HG03097 (cell line): ENCODE data around the gene CCDC192.

ENCODE experiments used
- ATAC-seq: cut with Tn5 transposase; IDR thresholded peaks from one replicate; pipeline ENCODE4 v1.9.1; 2021; ENCODE audit not compliant: unreplicated experiment, low FRiP score

Gene CCDC192

GRCh38 chr5:127871503-127872153 lies 168.4 kb downstream of the CCDC192 start:
- no peak for ATAC-seq

DNA sequence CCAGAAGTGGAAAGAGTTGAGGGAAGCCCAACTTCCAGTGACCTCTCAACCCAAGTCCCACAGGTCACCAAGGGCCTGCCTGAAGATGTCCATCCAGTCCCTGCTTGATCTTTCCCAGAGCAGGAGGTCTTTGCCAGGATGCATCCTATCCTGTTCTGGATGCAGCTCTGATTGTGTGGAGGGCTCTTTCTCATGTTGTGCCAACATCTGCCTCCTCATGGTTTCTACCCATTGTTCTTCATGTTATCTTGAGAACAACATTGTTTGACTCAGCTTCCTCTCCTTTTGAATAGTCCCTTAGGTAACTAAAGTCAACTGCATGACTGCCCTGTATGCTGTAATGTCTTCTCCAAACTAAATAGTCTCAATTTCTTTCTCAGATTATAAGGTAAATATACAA lies 169.3 kb downstream of the CCDC192 start:
- no peak for ATAC-seq

DNA sequence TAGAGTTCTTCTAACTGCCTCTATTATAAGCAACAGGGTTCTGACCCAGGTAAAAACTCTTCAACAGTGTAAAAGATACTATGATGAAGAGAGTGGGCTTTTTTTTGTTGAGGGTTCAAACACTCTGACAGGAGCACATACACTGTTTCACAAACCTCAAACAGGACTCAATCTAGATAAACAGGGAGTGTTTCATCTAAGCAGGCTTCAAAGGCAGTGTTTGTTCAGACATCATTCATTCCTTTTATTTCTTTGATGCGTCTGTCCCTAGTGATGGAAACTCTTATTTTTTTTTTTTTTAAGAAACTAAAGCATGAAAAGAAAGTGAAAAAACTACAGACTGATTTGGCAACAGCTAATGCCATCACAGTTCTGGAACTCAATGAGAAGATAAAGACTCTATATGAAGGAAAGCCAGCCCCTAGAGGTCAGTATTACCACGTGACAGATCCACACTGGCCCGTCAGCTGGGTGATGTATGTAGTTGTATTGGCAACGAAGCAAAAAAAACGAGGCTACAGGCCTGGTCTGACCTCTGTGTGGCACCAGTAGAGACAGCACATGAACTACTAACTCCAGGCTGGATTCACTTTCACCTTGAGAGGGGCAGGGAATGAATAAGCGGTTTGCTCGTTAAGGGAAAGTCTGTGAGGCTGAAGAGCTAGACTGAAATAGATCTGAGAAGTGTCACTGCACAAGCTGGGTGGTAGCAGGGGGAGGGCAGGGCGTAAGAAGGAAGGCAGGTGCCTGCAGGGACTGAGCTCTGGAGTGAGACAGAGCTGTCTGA lies 172.2 kb downstream of the CCDC192 start:
- peak; percentile 89 for ATAC-seq

- ATAC-seq, result no peak
These were observed 173.2 kb downstream of the CCDC192 start for GRCh38 chr5:127876384-127876783.

DNA sequence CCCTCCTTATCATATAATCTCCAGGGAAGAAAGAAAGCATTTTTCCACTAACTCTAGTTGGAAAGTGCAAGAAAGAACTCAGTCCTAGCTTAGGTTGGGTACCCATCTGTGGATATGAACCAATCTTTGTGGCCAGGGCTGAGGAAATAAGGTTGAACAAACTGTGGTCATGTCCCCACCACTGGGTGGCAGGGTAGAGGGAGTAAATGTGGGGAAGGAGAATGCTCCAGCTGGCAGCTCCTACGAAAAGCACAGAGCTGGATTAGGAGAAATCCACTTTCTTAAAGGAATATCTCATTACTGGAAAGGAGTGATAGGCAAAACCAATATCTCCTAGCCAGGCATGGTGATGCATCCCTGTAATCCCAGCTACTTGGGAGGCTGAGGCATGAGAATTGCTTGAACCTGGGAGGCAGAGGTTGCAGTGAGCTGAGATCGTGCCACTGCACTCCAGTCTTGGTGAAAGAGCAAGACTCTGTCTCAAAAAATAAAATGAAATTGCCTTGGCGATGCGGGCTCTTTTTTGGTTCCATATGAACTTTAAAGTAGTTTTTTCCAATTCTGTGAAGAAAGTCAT lies 175.1 kb downstream of the CCDC192 start:
- no peak for ATAC-seq

- no peak for ATAC-seq
These were observed 181.2 kb downstream of the CCDC192 start for GRCh38 chr5:127884416-127884815.

DNA sequence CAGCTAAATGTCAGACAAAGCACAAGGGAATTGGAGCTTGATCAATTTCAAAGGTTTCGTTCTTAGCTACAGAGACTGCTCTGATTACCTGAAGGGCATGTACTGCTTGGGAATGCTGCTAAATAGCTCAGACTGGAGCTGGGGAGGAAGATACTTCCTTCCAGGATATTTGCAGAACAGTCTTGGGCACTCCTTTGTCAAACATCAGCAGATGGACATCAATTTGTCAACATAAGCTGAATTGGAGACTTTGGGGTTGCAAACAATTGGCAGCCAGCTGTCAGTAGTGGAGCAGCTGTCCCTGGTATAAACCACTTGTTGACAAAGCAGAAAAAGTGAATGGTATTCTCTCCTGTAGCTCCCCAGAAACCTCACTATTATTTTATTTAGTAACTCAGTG lies 182.0 kb downstream of the CCDC192 start:
- ATAC-seq, result no peak

DNA sequence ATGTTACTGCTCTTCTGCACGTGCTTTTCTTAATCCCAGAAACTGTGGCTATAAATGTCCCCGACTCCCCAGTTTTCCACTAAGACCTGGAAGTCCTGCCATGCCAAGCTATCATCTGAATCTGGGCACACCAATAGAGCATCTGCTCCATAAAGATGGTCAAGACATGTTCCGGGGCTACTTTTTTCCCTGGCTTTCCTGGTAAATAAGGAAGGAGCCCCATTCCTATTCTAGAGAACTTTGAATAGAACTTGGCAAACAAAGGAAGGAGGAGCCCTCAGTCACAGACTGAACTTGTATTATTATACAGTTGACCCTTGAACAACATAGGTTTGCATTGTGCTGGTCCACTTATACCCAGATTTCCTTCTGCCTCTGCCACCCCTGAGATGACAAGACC lies 182.9 kb downstream of the CCDC192 start:
- ATAC-seq, result no peak

DNA sequence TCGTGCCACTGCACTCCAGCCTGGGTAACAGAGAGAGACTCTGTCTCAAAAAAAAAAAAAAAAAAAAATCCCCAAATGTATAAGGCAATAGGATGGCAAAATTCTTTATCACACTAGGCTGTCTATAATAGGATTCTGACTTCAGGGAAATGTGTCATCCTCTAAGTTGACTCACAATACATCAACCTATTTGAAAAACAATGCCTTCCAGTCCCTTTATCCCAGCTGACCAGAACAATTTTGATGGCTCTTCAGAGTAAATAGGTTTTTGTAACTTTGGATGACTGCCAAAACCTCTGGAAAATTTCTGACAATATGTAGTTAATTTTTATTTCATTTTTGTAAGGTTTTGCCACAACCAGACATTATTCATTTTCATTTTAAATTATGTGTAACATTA lies 184.1 kb downstream of the CCDC192 start:
- ATAC-seq, result no peak

- no peak for ATAC-seq
These were observed 188.8 kb downstream of the CCDC192 start for GRCh38 chr5:127891942-127892341.

- ATAC-seq, result no peak
These were observed 189.4 kb downstream of the CCDC192 start for GRCh38 chr5:127892467-127893207.

DNA sequence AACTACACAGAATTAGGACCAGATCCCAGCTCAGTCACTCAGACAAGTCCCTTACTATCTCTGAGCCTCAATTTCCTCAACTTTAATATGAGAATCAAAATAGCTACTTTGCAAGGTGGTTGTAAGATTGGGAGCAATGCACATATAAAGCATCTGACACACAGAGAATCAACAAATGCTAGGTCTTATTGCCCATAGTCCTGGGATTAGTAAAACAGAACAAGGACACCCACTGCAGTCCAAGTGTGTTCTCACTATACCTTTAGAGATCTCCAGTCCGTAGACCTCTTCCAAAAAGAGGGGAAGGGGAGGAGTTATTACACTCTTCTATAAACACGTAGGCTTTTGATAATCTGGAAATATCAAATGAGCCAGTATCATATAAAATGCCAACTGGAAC lies 190.0 kb downstream of the CCDC192 start:
- no peak for ATAC-seq

DNA sequence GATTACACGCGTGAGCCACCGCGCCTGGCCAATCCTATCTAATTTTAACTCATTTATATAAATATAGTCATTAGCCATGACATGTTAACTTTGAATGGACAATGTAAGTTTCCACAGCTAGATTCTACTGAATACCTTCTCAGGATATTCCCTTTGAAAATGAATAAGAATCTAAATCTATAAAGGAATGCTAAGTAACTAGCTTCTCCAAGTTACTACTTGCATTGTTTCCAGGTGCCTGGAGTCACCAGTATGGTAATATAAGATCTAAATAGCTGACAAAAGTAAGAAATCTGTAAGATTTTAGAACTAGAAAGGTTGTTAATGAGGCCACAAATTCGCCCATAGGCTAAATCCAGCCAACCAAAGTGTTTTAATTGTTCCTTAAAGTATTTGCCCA lies 191.3 kb downstream of the CCDC192 start:
- ATAC-seq, result no peak

- ATAC-seq, result no peak
These were observed 195.5 kb downstream of the CCDC192 start for GRCh38 chr5:127898551-127899213.

DNA sequence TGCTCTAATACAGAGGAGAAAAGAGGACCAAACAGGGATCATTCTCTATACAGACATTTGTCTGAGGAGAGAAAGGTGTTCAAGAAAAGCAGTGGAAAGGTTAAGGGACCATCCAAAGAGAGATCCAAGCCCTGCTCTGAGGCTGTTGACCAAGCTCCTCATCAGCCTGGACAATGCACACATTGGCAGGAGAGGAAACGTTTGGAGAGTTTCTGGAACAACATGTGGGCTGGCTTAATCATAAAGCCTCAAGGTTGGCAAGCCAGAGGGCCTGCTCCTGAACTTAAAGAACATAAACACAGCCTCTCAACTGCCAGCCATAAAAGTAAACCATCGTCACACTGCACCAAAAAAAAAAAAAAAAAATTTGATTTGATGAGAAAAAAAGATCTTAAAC lies 196.0 kb downstream of the CCDC192 start:
- no peak for ATAC-seq

- no peak for ATAC-seq
These were observed 203.5 kb downstream of the CCDC192 start for GRCh38 chr5:127906562-127907204.

- no peak for ATAC-seq
These were observed 204.7 kb downstream of the CCDC192 start for GRCh38 chr5:127907907-127908306.

GRCh38 chr5:127909066-127909465 lies 205.9 kb downstream of the CCDC192 start:
- ATAC-seq, result peak; percentile 62

- ATAC-seq, result no peak
These were observed 206.6 kb downstream of the CCDC192 start for GRCh38 chr5:127909821-127910220.

GRCh38 chr5:127910307-127910956 lies 207.2 kb downstream of the CCDC192 start:
- ATAC-seq, result no peak
